ENCODE results near the gene PUM2. TPM values are rescaled to one million over a fixed set of nuclear protein-coding genes. Genes with fewer than 3 reads are reported as not detected.
A peak's percentile ranks its signal among the peaks of the same experiment; 100 is the strongest.
"Not testable (repeated sequence)": the region's sequence is repeated elsewhere in the genome, so short reads cannot be mapped to it uniquely, and the experiment has no call there.

The PUM2 gene
- total RNA-seq, 2 donors from 2014 or later: 107 to 144 TPM

- Mint-ChIP-seq H3K4me1 (ENCODE audit: low read depth in 2 of 2) (no peaks in the 10 kb centered on the region), H3K9me3 (no peaks in the 10 kb centered on the region), H3K36me3 (no peaks in the 10 kb centered on the region), H3K27me3 (peaks cover 15 to 21% of the 10 kb centered on the region in 2 donors), H3K4me3 (no peak overlapping the region), H3K27ac (no peak overlapping the region)
- DNase-seq (ENCODE audit: low spot score) (no peak), ATAC-seq (peak; percentile 31 to 54)
Observed at GRCh38 chr2:20235655-20236305, 114.9 kb downstream of the PUM2 start.

- not testable (repeated sequence) for ATAC-seq; H3K36me3 Mint-ChIP-seq; H3K4me3 Mint-ChIP-seq; H3K4me1 Mint-ChIP-seq (ENCODE audit: low read depth in 2 of 2); H3K27ac Mint-ChIP-seq; H3K9me3 Mint-ChIP-seq; DNase-seq (ENCODE audit: low spot score)
- peaks cover 18 to 21% of the 10 kb centered on the region in 2 donors for H3K27me3 Mint-ChIP-seq
Observed at GRCh38 chr2:20234597-20234996, 116.0 kb downstream of the PUM2 start.

DNA sequence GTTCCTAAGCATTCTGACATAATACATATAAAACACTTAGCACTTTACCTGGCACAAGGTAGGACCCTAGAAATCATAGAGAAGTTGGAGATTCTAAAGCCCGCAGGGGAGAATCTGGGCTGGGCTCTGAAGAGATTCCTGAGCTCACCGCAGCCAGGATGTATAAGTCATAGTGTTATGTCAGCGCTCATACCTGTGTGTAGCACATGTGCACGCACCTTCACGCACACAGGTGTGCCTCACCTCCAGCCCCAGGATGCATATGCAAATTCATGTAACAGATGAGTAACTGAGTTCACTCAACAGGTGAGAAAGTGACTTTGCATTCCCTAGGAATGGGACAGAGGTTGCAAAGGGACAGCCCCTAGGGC, 117.8 kb downstream of the PUM2 start:
- no peaks in the 10 kb centered on the region for H3K9me3 Mint-ChIP-seq
- ATAC-seq (no peak), DNase-seq (ENCODE audit: low spot score) (no peak)
- H3K36me3 Mint-ChIP-seq: no peaks in the 10 kb centered on the region
- H3K4me3 Mint-ChIP-seq: no peak overlapping the region
- peaks cover 23 to 33% of the 10 kb centered on the region in 2 donors for H3K27me3 Mint-ChIP-seq
- H3K4me1 Mint-ChIP-seq (ENCODE audit: low read depth in 2 of 2): no peaks in the 10 kb centered on the region
- no peak overlapping the region for H3K27ac Mint-ChIP-seq

DNA sequence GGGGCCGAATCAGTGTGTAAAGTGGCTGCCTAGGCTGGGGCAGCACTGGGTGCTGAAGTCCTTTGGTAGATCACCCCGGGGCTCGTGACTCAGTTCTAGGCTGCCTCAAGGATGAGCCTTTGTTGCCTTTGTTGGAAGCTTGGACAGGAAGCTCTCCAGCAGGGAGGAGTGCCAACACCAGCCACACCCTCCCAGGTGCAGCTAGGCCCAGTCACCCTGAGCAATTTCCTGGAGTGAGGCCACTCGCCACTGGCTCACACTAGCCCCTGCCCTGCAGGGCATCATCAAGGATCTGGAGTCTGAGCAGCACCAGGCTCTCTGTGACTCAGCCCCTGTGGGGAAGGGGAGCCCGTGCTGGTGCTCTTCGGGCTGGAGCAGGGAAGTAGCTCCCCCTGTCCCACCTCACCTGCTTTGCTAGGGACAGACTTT, 119.0 kb downstream of the PUM2 start:
- DNase-seq (ENCODE audit: low spot score) (no peak), ATAC-seq (peak; percentile 26 to 34)
- Mint-ChIP-seq H3K27me3 (peaks cover 25 to 28% of the 10 kb centered on the region in 2 donors), H3K9me3 (no peaks in the 10 kb centered on the region), H3K36me3 (no peaks in the 10 kb centered on the region), H3K4me1 (ENCODE audit: low read depth in 2 of 2) (no peaks in the 10 kb centered on the region), H3K27ac (no peak overlapping the region), H3K4me3 (no peak overlapping the region)

GRCh38 chr2:20231159-20231558, 119.5 kb downstream of the PUM2 start:
- no peak overlapping the region for H3K27ac Mint-ChIP-seq
- DNase-seq (ENCODE audit: low spot score): no peak
- no peaks in the 10 kb centered on the region for H3K4me1 Mint-ChIP-seq (ENCODE audit: low read depth in 2 of 2)
- no peak overlapping the region for H3K4me3 Mint-ChIP-seq
- H3K27me3 Mint-ChIP-seq: peaks cover 22 to 23% of the 10 kb centered on the region in 2 donors
- no peaks in the 10 kb centered on the region for H3K36me3 Mint-ChIP-seq
- no peaks in the 10 kb centered on the region for H3K9me3 Mint-ChIP-seq
- ATAC-seq: peak; percentile 14 to 25

DNA sequence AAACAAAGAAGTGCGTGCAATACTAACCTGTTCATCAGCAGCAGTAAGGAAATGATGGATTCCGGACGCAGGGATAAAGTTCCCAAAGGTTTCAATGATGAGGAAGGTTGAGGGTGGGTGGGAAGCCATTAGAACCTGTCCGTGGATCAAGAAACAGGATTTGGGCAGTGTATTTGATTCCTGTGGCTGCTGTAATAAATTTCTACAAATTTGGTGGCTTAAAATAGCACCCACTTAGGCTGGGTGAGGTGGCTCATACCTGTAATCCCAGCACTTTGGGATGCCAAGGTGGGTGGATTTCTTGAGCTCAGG, 120.6 kb downstream of the PUM2 start:
- Mint-ChIP-seq H3K9me3 (no peaks in the 10 kb centered on the region), H3K36me3 (no peaks in the 10 kb centered on the region), H3K4me1 (ENCODE audit: low read depth in 2 of 2) (no peaks in the 10 kb centered on the region), H3K27me3 (peaks cover 23 to 25% of the 10 kb centered on the region in 2 donors), H3K27ac (no peak overlapping the region), H3K4me3 (no peak overlapping the region)
- DNase-seq (ENCODE audit: low spot score) (no peak), ATAC-seq (no peak)

GRCh38 chr2:20229322-20230113, 121.1 kb downstream of the PUM2 start:
- ATAC-seq: no peak
- no peak for DNase-seq (ENCODE audit: low spot score)
- H3K27ac Mint-ChIP-seq: no peak overlapping the region
- no peaks in the 10 kb centered on the region for H3K9me3 Mint-ChIP-seq
- no peak overlapping the region for H3K4me3 Mint-ChIP-seq
- H3K36me3 Mint-ChIP-seq: no peaks in the 10 kb centered on the region
- no peaks in the 10 kb centered on the region for H3K4me1 Mint-ChIP-seq (ENCODE audit: low read depth in 2 of 2)
- peaks cover 23 to 25% of the 10 kb centered on the region in 2 donors for H3K27me3 Mint-ChIP-seq

DNA sequence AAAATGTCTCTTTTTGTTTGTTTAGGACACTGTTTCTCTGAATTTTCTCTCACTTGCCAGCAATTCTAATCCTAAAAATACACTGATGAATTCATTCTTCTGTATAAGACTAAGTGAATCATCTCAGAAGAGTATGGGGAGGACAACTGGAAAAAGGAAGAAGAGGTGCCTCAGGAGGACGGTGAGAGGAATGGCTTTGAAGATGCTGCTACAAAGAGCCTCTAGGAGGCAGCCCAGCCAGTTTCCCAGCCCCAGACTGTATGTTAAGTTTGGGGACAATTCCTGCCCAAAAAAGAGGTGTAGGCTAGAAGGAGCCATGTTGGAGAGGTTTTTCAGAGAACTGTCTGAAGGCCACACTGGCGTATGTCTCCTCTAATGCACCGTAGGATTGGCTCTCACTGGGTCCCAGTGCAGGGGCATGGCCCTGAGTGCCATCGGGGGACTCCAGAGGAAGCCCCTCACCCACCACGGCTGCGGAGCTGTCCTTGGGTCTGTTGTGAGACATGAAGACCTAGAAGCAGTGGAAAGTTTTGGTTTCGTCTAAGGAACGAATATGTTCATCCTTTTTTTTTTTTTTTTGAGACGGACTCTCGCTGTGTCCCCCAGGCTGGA, 122.6 kb downstream of the PUM2 start:
- H3K36me3 Mint-ChIP-seq: no peaks in the 10 kb centered on the region
- no peak overlapping the region for H3K4me3 Mint-ChIP-seq
- DNase-seq (ENCODE audit: low spot score) (no peak), ATAC-seq (no peak)
- H3K27me3 Mint-ChIP-seq: peaks cover 23 to 25% of the 10 kb centered on the region in 2 donors
- no peak overlapping the region for H3K27ac Mint-ChIP-seq
- H3K9me3 Mint-ChIP-seq: no peaks in the 10 kb centered on the region
- H3K4me1 Mint-ChIP-seq (ENCODE audit: low read depth in 2 of 2): no peaks in the 10 kb centered on the region

GRCh38 chr2:20226152-20226545, 124.5 kb downstream of the PUM2 start:
- no peak for DNase-seq (ENCODE audit: low spot score)

DNA sequence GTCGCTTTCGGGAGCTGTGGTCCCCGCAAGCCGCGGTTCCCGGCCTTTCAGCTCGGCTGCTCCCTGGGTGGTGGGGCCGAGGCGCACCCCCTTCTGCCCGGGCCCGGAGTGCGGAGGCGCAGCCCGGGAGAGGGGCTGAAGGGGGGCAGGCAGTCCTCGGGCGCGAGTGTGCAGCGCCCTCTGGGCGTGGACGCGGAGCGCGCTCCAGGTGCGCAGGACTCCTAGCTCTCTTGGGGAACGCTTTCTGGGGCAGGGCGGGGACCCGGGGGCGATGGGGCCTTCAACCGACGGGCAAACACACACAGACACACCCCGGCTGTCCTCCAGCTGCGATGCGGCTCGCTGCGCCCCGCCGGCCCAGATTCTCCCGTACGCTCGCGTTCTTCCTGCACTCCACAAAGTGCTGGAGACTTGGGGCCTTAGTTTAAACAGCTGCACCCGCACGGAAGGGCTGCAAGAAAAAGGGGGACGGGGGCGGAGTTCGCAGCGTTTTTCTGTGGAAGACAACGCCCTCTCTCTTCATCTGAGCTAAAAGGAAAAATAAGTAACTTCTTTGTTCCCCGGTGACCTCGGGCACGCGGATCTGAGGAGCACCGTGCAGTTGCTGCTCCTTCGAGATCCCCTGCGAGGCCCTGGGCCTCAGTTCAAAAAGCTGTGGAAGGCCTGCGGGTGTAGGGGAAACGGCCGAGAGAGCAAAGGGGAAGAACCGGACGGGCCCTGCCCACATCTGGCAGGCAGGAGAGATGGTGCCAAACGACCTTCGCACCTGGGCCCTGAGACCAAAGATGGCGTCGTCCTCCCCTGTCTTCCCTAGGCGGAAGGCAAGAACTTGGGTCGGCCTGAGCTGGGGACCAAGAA, 125.1 kb downstream of the PUM2 start:
- ATAC-seq: peak; percentile 40 to 58
- Mint-ChIP-seq H3K36me3 (no peaks in the 10 kb centered on the region), H3K4me1 (ENCODE audit: low read depth in 2 of 2) (no peaks in the 10 kb centered on the region), H3K9me3 (no peaks in the 10 kb centered on the region), H3K4me3 (peak overlapping the region; percentile 32), H3K27ac (no peak overlapping the region), H3K27me3 (peaks cover 34 to 47% of the 10 kb centered on the region in 2 donors)
- DNase-seq (ENCODE audit: low spot score): no peak

More at GRCh38 chr2:20226152-20226545, 124.5 kb downstream of the PUM2 start:
- H3K27ac Mint-ChIP-seq: no peak overlapping the region
- H3K4me3 Mint-ChIP-seq: no peak overlapping the region
- H3K36me3 Mint-ChIP-seq: no peaks in the 10 kb centered on the region
- no peaks in the 10 kb centered on the region for H3K4me1 Mint-ChIP-seq (ENCODE audit: low read depth in 2 of 2)
- ATAC-seq: no peak
- H3K27me3 Mint-ChIP-seq: peaks cover 34 to 41% of the 10 kb centered on the region in 2 donors
- no peaks in the 10 kb centered on the region for H3K9me3 Mint-ChIP-seq

DNA sequence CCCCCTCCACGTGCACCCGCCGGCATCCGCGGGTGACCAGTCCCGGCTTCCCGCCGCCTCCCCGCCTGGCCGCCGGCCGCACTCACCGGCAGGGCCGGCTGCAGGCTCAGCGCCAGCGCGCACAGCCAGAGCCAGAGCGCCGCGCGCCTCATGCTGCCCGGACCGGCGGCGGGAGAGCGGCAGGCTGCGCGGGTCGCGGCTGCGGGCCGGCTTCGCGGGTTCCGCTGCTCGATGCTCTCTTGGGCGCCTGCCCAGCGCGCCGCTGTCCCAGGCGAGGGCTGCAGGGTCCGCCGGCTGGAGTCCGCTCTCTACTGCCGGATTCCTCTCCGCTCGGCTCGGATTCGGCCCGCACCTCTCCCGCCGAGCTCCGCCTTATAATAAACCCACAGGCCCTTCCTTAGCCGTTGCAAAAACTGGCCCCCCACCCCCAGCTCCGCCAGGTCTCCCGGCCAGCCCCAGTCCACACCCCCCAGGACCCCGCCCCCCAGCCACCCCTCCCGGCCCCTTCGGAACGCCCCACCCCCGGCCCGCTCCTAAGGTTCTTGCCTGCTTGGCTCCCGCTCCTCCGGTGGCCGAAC, 125.8 kb downstream of the PUM2 start, which contains the start of gene SDC1:
TSS of gene SDC1 (minus strand) at position 415 of the 578 bp plus-strand sequence. CDS start at position 152, 263 bp downstream.
- DNase-seq (ENCODE audit: low spot score) (no peak), ATAC-seq (peak; percentile 48 to 56)
- Mint-ChIP-seq H3K27me3 (peaks cover 39 to 52% of the 10 kb centered on the region in 2 donors), H3K27ac (no peak within 1 kb of the TSS), H3K36me3 (no peaks in the 10 kb centered on the region), H3K4me1 (ENCODE audit: low read depth in 2 of 2) (no peaks in the 10 kb centered on the region), H3K9me3 (no peaks in the 10 kb centered on the region), H3K4me3 (peak within 1 kb of the TSS; percentile 32)

GRCh38 chr2:20224164-20224715, 126.4 kb downstream of the PUM2 start:
- Mint-ChIP-seq H3K4me1 (ENCODE audit: low read depth in 2 of 2) (no peaks in the 10 kb centered on the region), H3K27me3 (peaks cover 33 to 48% of the 10 kb centered on the region in 2 donors)

More at GRCh38 chr2:20224164-20224715, 126.4 kb downstream of the PUM2 start:
- no peak for DNase-seq (ENCODE audit: low spot score)
- Mint-ChIP-seq H3K36me3 (no peaks in the 10 kb centered on the region), H3K4me3 (no peak overlapping the region), H3K9me3 (no peaks in the 10 kb centered on the region), H3K27ac (no peak overlapping the region)
- ATAC-seq: peak; percentile 8 to 24

All from natural killer cell treated with Interleukin-12 subunit alpha and Interleukin-12 subunit beta and Interleukin-15 and Interleukin-18, amount 100 ng/mL, for 72 hours (primary cell).